ENCODE measurements around the gene U2AF2.

DNA sequence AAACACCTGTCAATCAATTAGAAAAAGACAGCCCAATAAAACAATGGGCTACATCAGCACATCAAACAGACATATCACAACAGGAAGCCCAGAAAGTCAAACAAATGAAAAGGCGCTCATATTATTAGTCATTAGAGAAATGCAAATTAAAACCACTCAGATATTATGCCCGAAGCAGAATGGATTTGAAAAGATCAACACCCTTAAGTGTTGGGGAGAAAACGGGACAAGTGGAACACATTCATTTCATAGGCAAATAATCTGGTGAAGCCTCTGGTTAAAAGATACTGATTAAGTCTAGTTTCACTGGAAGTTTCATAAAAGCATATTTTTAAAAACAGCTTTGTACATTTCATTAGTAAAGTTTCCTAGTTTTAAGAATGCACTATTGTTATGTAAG lies 66.0 kb downstream of the U2AF2 start:
- TF ChIP-seq, protein P1, sequence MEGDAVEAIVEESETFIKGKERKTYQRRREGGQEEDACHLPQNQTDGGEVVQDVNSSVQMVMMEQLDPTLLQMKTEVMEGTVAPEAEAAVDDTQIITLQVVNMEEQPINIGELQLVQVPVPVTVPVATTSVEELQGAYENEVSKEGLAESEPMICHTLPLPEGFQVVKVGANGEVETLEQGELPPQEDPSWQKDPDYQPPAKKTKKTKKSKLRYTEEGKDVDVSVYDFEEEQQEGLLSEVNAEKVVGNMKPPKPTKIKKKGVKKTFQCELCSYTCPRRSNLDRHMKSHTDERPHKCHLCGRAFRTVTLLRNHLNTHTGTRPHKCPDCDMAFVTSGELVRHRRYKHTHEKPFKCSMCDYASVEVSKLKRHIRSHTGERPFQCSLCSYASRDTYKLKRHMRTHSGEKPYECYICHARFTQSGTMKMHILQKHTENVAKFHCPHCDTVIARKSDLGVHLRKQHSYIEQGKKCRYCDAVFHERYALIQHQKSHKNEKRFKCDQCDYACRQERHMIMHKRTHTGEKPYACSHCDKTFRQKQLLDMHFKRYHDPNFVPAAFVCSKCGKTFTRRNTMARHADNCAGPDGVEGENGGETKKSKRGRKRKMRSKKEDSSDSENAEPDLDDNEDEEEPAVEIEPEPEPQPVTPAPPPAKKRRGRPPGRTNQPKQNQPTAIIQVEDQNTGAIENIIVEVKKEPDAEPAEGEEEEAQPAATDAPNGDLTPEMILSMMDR (IDR thresholded peaks at IDR 0.05; ENCODE audit: poor library complexity, severe bottlenecking) = no peak
- no peak for TF ChIP-seq RAD21 (conservative IDR thresholded peaks at IDR 0.05)
- TF ChIP-seq EZH2 (IDR thresholded peaks at IDR 0.05; ENCODE audit: borderline replicate concordance, insufficient read depth, low read length, poor library complexity, severe bottlenecking) = no peak

Measured in neural cell (in vitro differentiated cells).